ENCODE measurements around the gene FOLR3. TPM values are rescaled to one million over a fixed set of nuclear protein-coding genes. Genes with fewer than 3 reads are reported as not detected.

The FOLR3 gene
- polyA plus RNA-seq, 2 donors = 0.11 to 0.41 TPM

DNA sequence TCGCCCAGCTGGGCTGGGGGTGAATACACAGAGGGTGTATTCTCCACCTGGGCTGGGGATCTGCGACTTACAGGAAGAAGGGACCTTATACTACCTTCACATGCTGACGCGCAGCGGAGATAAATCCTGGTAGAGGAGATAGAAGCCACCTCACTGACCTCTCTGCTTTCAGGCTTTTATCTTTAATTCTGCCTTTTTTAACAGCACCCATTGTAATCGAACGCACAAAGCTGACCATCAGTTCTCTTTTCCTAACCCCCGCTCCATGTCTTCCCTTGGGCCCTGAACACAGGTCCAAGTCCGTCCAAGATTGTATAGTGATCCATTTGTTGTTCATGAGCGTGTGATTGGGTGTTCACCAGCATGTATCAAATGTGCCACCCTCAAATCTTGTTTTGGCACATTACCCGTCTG is 31.8 kb upstream of the FOLR3 start:
- Histone ChIP-seq H3K27ac (ENCODE audit: low read depth in 2 of 2, low read length in 1 of 2) (peak overlapping the region; percentile 89 to 95), H3K4me3 (ENCODE audit: low read depth in 1 of 2, low read length in 2 of 2) (peak overlapping the region; percentile 28 to 75), H3K36me3 (ENCODE audit: control insufficient read depth in 2 of 2, insufficient read depth in 2 of 2, low read length in 1 of 2) (peaks cover 4 to 7% of the 10 kb centered on the region in 2 donors), H3K4me1 (ENCODE audit: control insufficient read depth in 2 of 2, insufficient read depth in 2 of 2, low read length in 1 of 2) (peaks cover 6 to 17% of the 10 kb centered on the region in 2 donors), H3K27me3 (ENCODE audit: control insufficient read depth in 1 of 2, insufficient read depth in 2 of 2, low read length in 2 of 2) (no peaks in the 10 kb centered on the region), H3K9me3 (ENCODE audit: control insufficient read depth in 2 of 2, insufficient read depth in 1 of 2, low read depth in 1 of 2, low read length in 1 of 2) (no peaks in the 10 kb centered on the region)
- WGBS, 2 donors = 78 to 81% methylated on average over 11 of the region's 11 CpGs

DNA sequence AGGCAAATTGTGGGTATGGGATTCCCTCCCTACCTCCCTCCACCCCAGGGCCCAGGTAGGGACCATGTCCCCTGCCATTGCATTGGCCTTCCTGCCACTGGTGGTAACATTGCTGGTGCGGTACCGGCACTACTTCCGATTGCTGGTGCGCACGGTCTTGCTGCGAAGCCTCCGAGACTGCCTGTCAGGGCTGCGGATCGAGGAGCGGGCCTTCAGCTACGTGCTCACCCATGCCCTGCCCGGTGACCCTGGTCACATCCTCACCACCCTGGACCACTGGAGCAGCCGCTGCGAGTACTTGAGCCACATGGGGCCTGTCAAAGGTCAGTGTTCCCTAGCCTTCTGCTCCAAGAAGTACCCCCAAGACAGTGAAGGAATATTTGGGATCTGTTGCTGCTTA is 29.6 kb upstream of the FOLR3 start, which contains the start of gene TOMT:
TSS of gene TOMT (plus strand) at position 37 of the 400 bp plus-strand sequence. CDS start at position 65, 28 bp downstream.
- peaks cover 3 to 8% of the 10 kb centered on the region in 2 donors for H3K4me1 ChIP-seq (ENCODE audit: control insufficient read depth in 2 of 2, insufficient read depth in 2 of 2, low read length in 1 of 2)
- H3K36me3 ChIP-seq (ENCODE audit: control insufficient read depth in 2 of 2, insufficient read depth in 2 of 2, low read length in 1 of 2) = peaks cover 2 to 13% of the 10 kb centered on the region in 2 donors
- H3K27ac ChIP-seq (ENCODE audit: low read depth in 2 of 2, low read length in 1 of 2) = no peak within 1 kb of the TSS
- WGBS, 2 donors = 96 to 98% methylated on average over 14 of the region's 14 CpGs
- H3K4me3 ChIP-seq (ENCODE audit: low read depth in 1 of 2, low read length in 2 of 2) = no peak within 1 kb of the TSS
- H3K27me3 ChIP-seq (ENCODE audit: control insufficient read depth in 1 of 2, insufficient read depth in 2 of 2, low read length in 2 of 2) = no peaks in the 10 kb centered on the region
- no peaks in the 10 kb centered on the region for H3K9me3 ChIP-seq (ENCODE audit: control insufficient read depth in 2 of 2, insufficient read depth in 1 of 2, low read depth in 1 of 2, low read length in 1 of 2)

DNA sequence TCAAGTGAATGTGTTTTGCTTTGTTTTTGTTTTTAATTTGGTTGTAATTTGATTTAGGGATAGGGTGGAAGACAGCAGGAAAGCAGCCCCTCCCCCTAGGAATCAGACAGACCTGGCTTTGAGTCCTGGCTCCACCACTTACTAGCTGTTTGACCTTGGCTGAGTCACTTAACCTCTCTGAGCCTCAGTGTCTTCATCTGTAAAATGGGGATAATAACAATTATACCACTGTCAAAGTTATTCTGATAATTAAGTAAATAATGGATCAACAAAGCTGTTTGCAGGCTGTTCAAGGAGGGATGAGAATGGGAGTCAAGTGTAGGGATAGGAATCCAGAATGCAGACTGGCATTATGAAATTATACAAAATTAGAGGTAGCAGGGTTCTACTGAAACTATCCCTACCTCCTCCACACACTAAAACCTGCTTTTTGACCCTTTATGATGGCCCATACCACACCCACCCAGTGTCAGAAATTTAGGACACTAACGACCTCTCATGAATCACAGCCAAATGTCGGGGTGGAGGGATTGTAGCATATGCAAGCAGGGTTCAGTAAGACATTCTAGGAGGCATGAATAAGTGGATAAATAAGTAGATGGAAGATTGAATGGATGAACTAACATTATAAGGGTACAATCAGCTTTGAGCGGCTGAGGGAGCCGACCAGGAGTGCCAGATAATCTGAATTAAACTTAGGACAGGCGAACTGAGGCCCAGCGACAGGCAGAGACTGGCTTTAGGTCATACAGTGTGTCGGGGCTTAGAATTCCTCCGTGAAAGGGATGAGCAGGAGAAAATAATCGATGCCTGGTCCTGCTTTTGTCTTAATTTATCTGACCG is 24.0 kb upstream of the FOLR3 start:
- Histone ChIP-seq H3K4me3 (ENCODE audit: low read depth in 1 of 2, low read length in 2 of 2) (peak overlapping the region; percentile 27 to 72), H3K36me3 (ENCODE audit: control insufficient read depth in 2 of 2, insufficient read depth in 2 of 2, low read length in 1 of 2) (peaks cover 2 to 13% of the 10 kb centered on the region in 2 donors), H3K27me3 (ENCODE audit: control insufficient read depth in 1 of 2, insufficient read depth in 2 of 2, low read length in 2 of 2) (no peaks in the 10 kb centered on the region), H3K27ac (ENCODE audit: low read depth in 2 of 2, low read length in 1 of 2) (peak overlapping the region; percentile 89 to 98), H3K4me1 (ENCODE audit: control insufficient read depth in 2 of 2, insufficient read depth in 2 of 2, low read length in 1 of 2) (no peaks in the 10 kb centered on the region), H3K9me3 (ENCODE audit: control insufficient read depth in 2 of 2, insufficient read depth in 1 of 2, low read depth in 1 of 2, low read length in 1 of 2) (no peaks in the 10 kb centered on the region)
- WGBS, 2 donors = 1 to 3% methylated on average over 10 of the region's 10 CpGs

- Histone ChIP-seq H3K36me3 (ENCODE audit: control insufficient read depth in 2 of 2, insufficient read depth in 2 of 2, low read length in 1 of 2) (peaks cover 2 to 13% of the 10 kb centered on the region in 2 donors), H3K9me3 (ENCODE audit: control insufficient read depth in 2 of 2, insufficient read depth in 1 of 2, low read depth in 1 of 2, low read length in 1 of 2) (no peaks in the 10 kb centered on the region), H3K27me3 (ENCODE audit: control insufficient read depth in 1 of 2, insufficient read depth in 2 of 2, low read length in 2 of 2) (no peaks in the 10 kb centered on the region), H3K4me3 (ENCODE audit: low read depth in 1 of 2, low read length in 2 of 2) (peak within 1 kb of the TSS; percentile 59 to 72), H3K27ac (ENCODE audit: low read depth in 2 of 2, low read length in 1 of 2) (peak within 1 kb of the TSS; percentile 89 to 98), H3K4me1 (ENCODE audit: control insufficient read depth in 2 of 2, insufficient read depth in 2 of 2, low read length in 1 of 2) (no peaks in the 10 kb centered on the region)
- 0% methylated on average over 49 of the region's 49 CpGs for WGBS, 2 donors
Observed at GRCh38 chr11:72112143-72112977, 23.2 kb upstream of the FOLR3 start, which contains the start of gene ANAPC15. Gene ANAPC15, minus strand, starts transcription at chr11:72112695. Its CDS starts 1,419 bp downstream, at chr11:72111276.

DNA sequence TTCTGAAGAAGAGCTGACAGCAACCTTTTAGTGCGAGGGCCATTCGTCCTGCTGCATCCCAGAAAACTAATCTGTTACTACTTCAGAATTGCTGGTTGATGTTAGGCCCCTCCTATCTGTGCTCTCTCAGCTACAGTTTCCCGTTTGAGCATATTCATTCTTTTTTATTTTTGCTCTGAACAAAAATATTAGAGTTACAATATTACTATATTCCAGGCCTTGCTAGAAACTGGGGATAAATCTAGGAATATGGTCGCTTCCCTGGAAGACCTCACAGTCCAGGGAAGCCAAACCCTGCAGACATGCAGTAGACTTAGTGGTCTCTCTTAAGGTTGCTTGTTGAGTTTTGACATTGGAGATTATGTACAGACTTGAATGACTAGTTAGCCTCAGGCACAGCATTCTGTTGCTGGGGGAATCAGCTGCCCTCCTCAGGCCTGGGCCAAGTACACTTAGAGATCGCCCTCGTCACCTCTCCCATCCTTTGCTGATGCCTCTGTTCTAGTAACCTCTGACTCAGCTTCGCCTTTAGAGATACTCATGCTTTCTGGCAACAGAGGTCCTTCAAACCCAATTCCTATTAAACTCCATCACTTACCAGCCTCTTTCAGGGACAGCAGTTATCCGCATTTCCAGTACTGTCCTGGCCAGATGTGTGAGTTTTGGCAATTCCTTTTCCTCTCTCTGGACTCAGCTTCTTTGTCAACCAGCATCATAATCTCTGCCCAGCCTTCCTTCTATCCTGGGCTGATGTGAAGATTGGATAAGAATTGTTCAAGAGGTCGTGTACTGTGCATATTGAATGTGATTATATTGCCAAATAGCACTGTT is 22.3 kb upstream of the FOLR3 start:
- no peaks in the 10 kb centered on the region for H3K27me3 ChIP-seq (ENCODE audit: control insufficient read depth in 1 of 2, insufficient read depth in 2 of 2, low read length in 2 of 2)
- no peaks in the 10 kb centered on the region for H3K9me3 ChIP-seq (ENCODE audit: control insufficient read depth in 2 of 2, insufficient read depth in 1 of 2, low read depth in 1 of 2, low read length in 1 of 2)
- peak overlapping the region; percentile 87 to 98 for H3K27ac ChIP-seq (ENCODE audit: low read depth in 2 of 2, low read length in 1 of 2)
- no peaks in the 10 kb centered on the region for H3K4me1 ChIP-seq (ENCODE audit: control insufficient read depth in 2 of 2, insufficient read depth in 2 of 2, low read length in 1 of 2)
- WGBS, 2 donors = 58 to 64% methylated on average over 9 of the region's 9 CpGs
- peaks cover 2 to 13% of the 10 kb centered on the region in 2 donors for H3K36me3 ChIP-seq (ENCODE audit: control insufficient read depth in 2 of 2, insufficient read depth in 2 of 2, low read length in 1 of 2)
- H3K4me3 ChIP-seq (ENCODE audit: low read depth in 1 of 2, low read length in 2 of 2) = peak overlapping the region; percentile 59 to 72

GRCh38 chr11:72114570-72114969 is 21.0 kb upstream of the FOLR3 start:
- H3K36me3 ChIP-seq (ENCODE audit: control insufficient read depth in 2 of 2, insufficient read depth in 2 of 2, low read length in 1 of 2) = peaks cover 0 to 6% of the 10 kb centered on the region in 2 donors
- H3K27ac ChIP-seq (ENCODE audit: low read depth in 2 of 2, low read length in 1 of 2) = no peak overlapping the region
- no peaks in the 10 kb centered on the region for H3K9me3 ChIP-seq (ENCODE audit: control insufficient read depth in 2 of 2, insufficient read depth in 1 of 2, low read depth in 1 of 2, low read length in 1 of 2)
- H3K27me3 ChIP-seq (ENCODE audit: control insufficient read depth in 1 of 2, insufficient read depth in 2 of 2, low read length in 2 of 2) = no peaks in the 10 kb centered on the region
- 89 to 93% methylated on average over 1 of the region's 1 CpG for whole genome bisulfite sequencing, 2 donors
- no peak overlapping the region for H3K4me3 ChIP-seq (ENCODE audit: low read depth in 1 of 2, low read length in 2 of 2)
- H3K4me1 ChIP-seq (ENCODE audit: control insufficient read depth in 2 of 2, insufficient read depth in 2 of 2, low read length in 1 of 2) = no peaks in the 10 kb centered on the region

GRCh38 chr11:72116019-72116755 is 19.3 kb upstream of the FOLR3 start:
- Histone ChIP-seq H3K27ac (ENCODE audit: low read depth in 2 of 2, low read length in 1 of 2) (no peak overlapping the region), H3K4me1 (ENCODE audit: control insufficient read depth in 2 of 2, insufficient read depth in 2 of 2, low read length in 1 of 2) (no peaks in the 10 kb centered on the region), H3K27me3 (ENCODE audit: control insufficient read depth in 1 of 2, insufficient read depth in 2 of 2, low read length in 2 of 2) (no peaks in the 10 kb centered on the region), H3K9me3 (ENCODE audit: control insufficient read depth in 2 of 2, insufficient read depth in 1 of 2, low read depth in 1 of 2, low read length in 1 of 2) (no peaks in the 10 kb centered on the region), H3K4me3 (ENCODE audit: low read depth in 1 of 2, low read length in 2 of 2) (no peak overlapping the region), H3K36me3 (ENCODE audit: control insufficient read depth in 2 of 2, insufficient read depth in 2 of 2, low read length in 1 of 2) (no peaks in the 10 kb centered on the region)
- WGBS, 2 donors = 91 to 94% methylated on average over 6 of the region's 6 CpGs

DNA sequence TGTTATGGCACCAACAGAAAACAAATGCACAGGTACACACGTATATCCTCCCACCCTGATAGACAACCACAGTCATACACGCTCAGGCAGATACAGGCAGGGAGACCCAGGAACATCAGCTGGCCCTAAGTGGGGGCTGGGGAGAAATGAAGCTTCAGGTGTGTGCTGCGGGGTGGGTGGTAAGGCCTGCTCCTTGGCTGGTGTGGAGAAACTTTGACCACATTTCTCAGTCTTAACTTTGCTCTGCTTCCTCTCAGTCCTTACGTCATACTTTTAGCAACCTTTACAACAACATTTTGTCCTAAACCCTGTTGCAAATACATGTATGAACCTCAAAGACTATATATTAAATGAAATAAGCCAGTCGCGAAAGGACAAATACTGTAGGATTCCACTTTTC is 16.3 kb upstream of the FOLR3 start:
- peaks cover 0 to 8% of the 10 kb centered on the region in 2 donors for H3K4me1 ChIP-seq (ENCODE audit: control insufficient read depth in 2 of 2, insufficient read depth in 2 of 2, low read length in 1 of 2)
- no peak overlapping the region for H3K4me3 ChIP-seq (ENCODE audit: low read depth in 1 of 2, low read length in 2 of 2)
- H3K27me3 ChIP-seq (ENCODE audit: control insufficient read depth in 1 of 2, insufficient read depth in 2 of 2, low read length in 2 of 2) = no peaks in the 10 kb centered on the region
- no peaks in the 10 kb centered on the region for H3K9me3 ChIP-seq (ENCODE audit: control insufficient read depth in 2 of 2, insufficient read depth in 1 of 2, low read depth in 1 of 2, low read length in 1 of 2)
- no peak overlapping the region for H3K27ac ChIP-seq (ENCODE audit: low read depth in 2 of 2, low read length in 1 of 2)
- 76 to 82% methylated on average over 6 of the region's 6 CpGs for WGBS, 2 donors
- H3K36me3 ChIP-seq (ENCODE audit: control insufficient read depth in 2 of 2, insufficient read depth in 2 of 2, low read length in 1 of 2) = no peaks in the 10 kb centered on the region

Data from esophagus (tissue), 2 donors.